Measurements from ENCODE around the gene ABCA4.

DNA sequence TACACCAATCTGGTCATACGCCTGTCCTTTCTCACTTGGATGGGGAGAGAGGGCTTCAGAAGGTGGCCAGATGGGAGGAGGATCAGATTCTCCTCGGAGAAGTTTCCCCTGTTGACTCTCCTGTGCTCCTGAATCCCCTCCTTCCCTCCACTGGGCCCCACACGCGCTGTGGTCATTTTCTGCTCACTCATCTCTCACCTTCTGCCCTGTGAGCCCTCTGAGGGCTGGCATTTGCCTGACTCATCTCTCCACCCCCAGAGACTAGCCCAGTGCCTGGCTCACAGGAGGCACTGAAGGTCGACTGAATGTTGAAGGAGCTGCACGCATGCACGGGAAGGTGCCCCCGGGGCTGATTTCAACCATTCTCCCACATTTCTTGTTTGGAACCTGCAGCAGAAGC is 14.2 kb downstream of the ABCA4 start:
- no peak for TF ChIP-seq CTCF (IDR thresholded peaks at IDR 0.05; ENCODE audit: borderline replicate concordance, extremely low read depth, low read length, poor library complexity, severe bottlenecking)
- TF ChIP-seq EZH2 (IDR thresholded peaks at IDR 0.05; ENCODE audit: borderline replicate concordance, low read depth, low read length, severe bottlenecking), result no peak

All from DND-41 (cell line).